OCI-LY3 (cell line): Measurements from ENCODE around the gene ASTN2.

Experiments used
- CTCF ChIP-seq: fragments of 200-600, 300-600 bp; sonication (generic); IDR thresholded peaks from 2 replicates; pipeline ENCODE4 v1.5.1; 2014; ENCODE audit warnings: antibody characterized with exemption, low read length, low read depth
- EZH2phosphoT487 ChIP-seq: fragments of 200-600 bp; shearing (Covaris generic); IDR thresholded peaks from 2 replicates; pipeline ENCODE4 v1.6.1; 2018; ENCODE audit warnings: antibody characterized with exemption, mixed run types, low read depth

- TF ChIP-seq CTCF (no peak), EZH2phosphoT487 (no peak)
Observed at GRCh38 chr9:117453737-117454136, 38.9 kb upstream of the ASTN2 start.
